Measurements from ENCODE around the gene MORN4.
"Not testable (repeated sequence)": the region's sequence is repeated elsewhere in the genome, so short reads cannot be mapped to it uniquely, and the experiment has no call there.

DNA sequence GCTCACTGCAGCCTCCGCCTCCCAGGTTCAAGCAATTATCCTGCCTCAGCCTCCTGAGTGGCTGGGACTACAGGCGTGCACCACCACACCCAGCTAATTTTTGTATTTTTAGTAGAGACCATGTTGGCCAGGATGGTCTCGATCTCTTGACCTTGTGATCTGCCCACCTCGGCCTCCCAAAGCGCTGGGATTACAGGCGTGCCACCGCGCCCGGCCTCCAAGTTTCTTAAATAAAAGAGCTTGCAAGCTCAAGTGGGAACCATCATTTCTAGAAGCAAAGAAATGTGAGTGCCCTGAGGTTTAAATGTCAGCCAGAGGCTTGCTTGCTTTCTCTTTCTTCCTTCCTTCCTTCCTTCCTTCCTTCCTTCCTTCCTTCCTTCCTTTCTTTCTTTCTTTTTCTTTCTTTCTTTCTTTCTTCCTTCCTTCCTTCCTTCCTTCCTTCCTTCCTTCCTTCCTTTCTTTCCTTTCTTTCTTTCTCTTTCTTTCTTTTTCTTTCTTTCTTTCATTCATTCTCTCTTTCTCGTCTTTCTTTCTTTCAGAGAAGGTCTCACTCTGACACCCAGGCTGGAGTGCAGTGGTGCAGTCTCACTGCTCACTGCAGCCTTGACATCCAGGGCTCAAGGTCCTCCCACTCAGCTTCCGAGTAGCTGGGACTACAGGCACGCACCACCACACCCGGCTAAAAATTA lies 9.3 kb upstream of the MORN4 start:
- not testable (repeated sequence) for TF ChIP-seq NFRKB (IDR thresholded peaks at IDR 0.05; ENCODE audit: low read depth); SRSF9 (IDR thresholded peaks at IDR 0.05; ENCODE audit: borderline replicate concordance, low read depth, low read length); EZH2 (IDR thresholded peaks at IDR 0.05; ENCODE audit: borderline replicate concordance, low read depth, low read length); EHMT2 (IDR thresholded peaks at IDR 0.05); CTCF (IDR thresholded peaks at IDR 0.05 in 2 of 3, conservative IDR thresholded peaks at IDR 0.05 in 1 of 3; ENCODE audit: insufficient read depth in 2 of 3, low read depth in 1 of 3, low read length in 3 of 3)
